HepG2 (cell line): Measurements from ENCODE around the gene ANO9. TPM values are rescaled to one million over a fixed set of nuclear protein-coding genes. Genes with fewer than 3 reads are reported as not detected.

Experiments used
- CHD2 ChIP-seq: IDR thresholded peaks from 2 replicates; pipeline ENCODE4 v1.6.1; 2011; ENCODE audit warnings: low read depth, low read length, improper control_type of control experiment
- FOXA3 ChIP-seq: IDR thresholded peaks from 2 replicates; pipeline ENCODE4 v1.6.1; 2016; ENCODE audit warnings: missing genetic modification reagents, missing compliant biosample characterization
- FOXO1 ChIP-seq: sonication (generic); formaldehyde crosslinking; IDR thresholded peaks from 2 replicates; pipeline ENCODE4 v1.4.0; 2020; ENCODE audit warnings: missing genetic modification reagents
- MTA3 ChIP-seq: sonication (generic); formaldehyde crosslinking; IDR thresholded peaks from 2 replicates; pipeline ENCODE4 v1.4.0; 2020; ENCODE audit warnings: missing genetic modification reagents
- MXI1 ChIP-seq: IDR thresholded peaks from 3 replicates; pipeline ENCODE4 v1.6.1; 2012; ENCODE audit warnings: low read depth, low read length, inconsistent platforms, borderline replicate concordance
- PHF5A ChIP-seq: IDR thresholded peaks from one replicate; pipeline ENCODE4 v1.6.1; 2018; ENCODE audit warnings: low read depth, missing genetic modification reagents; ENCODE audit not compliant: unreplicated experiment
- SMAD1 ChIP-seq: sonication (generic); formaldehyde crosslinking; IDR thresholded peaks from 2 replicates; pipeline ENCODE4 v1.4.0; 2020; ENCODE audit warnings: missing genetic modification reagents, low read depth, mild to moderate bottlenecking, borderline replicate concordance
- SNAPC4 ChIP-seq: sonication (generic); formaldehyde crosslinking; IDR thresholded peaks from 2 replicates; pipeline ENCODE4 v1.4.0; 2020; ENCODE audit warnings: mild to moderate bottlenecking, missing genetic modification reagents
- SOX13 ChIP-seq, 3 experiments: fragments of 450-650 bp in 1 of 3; sonication (generic) in 1 of 3; formaldehyde crosslinking in 1 of 3; IDR thresholded peaks in 2 of 3; conservative IDR thresholded peaks in 1 of 3; 2 replicates each; pipeline versions ENCODE4 v1.5.0 to v1.6.1; 2016 to 2020; ENCODE audit warnings: antibody characterized with exemption in 1 of 3, mild to moderate bottlenecking in 1 of 3, missing compliant biosample characterization in 1 of 3, missing genetic modification reagents in 1 of 3, moderate library complexity in 1 of 3
- TFAP4 ChIP-seq: sonication (generic); IDR thresholded peaks from 2 replicates; pipeline ENCODE4 v1.6.1; 2016; ENCODE audit warnings: low read depth, borderline replicate concordance
- TP53 ChIP-seq: sonication (generic); formaldehyde crosslinking; conservative IDR thresholded peaks from 2 replicates; pipeline ENCODE4 v1.4.0; 2020; ENCODE audit warnings: missing genetic modification reagents
- ZKSCAN8 ChIP-seq: IDR thresholded peaks from 2 replicates; pipeline ENCODE4 v1.6.1; 2016; ENCODE audit warnings: borderline replicate concordance, missing genetic modification reagents, missing compliant biosample characterization
- ZNF142 ChIP-seq: sonication (generic); formaldehyde crosslinking; IDR thresholded peaks from 2 replicates; pipeline ENCODE4 v1.4.0; 2020; ENCODE audit warnings: missing genetic modification reagents
- ZNF451 ChIP-seq: sonication (generic); formaldehyde crosslinking; IDR thresholded peaks from 2 replicates; pipeline ENCODE4 v1.5.0; 2020; ENCODE audit warnings: mild to moderate bottlenecking, missing genetic modification reagents
- ZNF674 ChIP-seq: sonication (generic); formaldehyde crosslinking; IDR thresholded peaks from 2 replicates; pipeline ENCODE4 v1.5.0; 2020; ENCODE audit warnings: low read depth, mild to moderate bottlenecking, missing genetic modification reagents
- ZNF720 ChIP-seq: sonication (generic); formaldehyde crosslinking; IDR thresholded peaks from 2 replicates; pipeline ENCODE4 v1.4.0; 2020; ENCODE audit warnings: missing genetic modification reagents
- polyA plus RNA-seq, 8 experiments: library from polyadenylated mRNA; depleted of rRNA in 3 of 8; stranded (reverse) in 7 of 8; unstranded in 1 of 8; fragments of >200 nt; fragmentation: Illumina TruSeq in 4 of 8; extraction: Trizol in 4 of 8; gene quantifications; 2 replicates each; pipeline versions ENCODE4 v1.2.1 to v1.2.3, GENCODE V29; 2011 to 2016; ENCODE audit warnings: low read depth in 4 of 8, missing spikeins in 1 of 8, mixed read lengths in 1 of 8; ENCODE audit not compliant: insufficient read depth in 1 of 8
- total RNA-seq, 5 experiments: library from RNA; depleted of rRNA; stranded (reverse); fragments of >200 nt; fragmentation: Illumina TruSeq; extraction: Trizol; gene quantifications; 2 replicates each; pipeline ENCODE4 v1.2.3, GENCODE V29; 2016; ENCODE audit warnings: low read depth in 1 of 5

Gene ANO9
- total and polyA plus RNA-seq, 2 of the 13 experiments (the other 11 are each of a cell fraction or from before 2014, with no cell fraction given), result 8.9 to 14.3 TPM

- peak; percentile 79; the same call in 1 of the 2 replicates for TF ChIP-seq SNAPC4 (CRISPR knock-in tag)
- TF ChIP-seq ZNF142 (CRISPR knock-in tag), result peak; percentile 76; the same call in 1 of the 2 replicates
- peak; percentile 46 for TF ChIP-seq PHF5A (CRISPR knock-in tag)
- peak; percentile 53 for TF ChIP-seq FOXO1
- no peak for TF ChIP-seq ZNF674 (CRISPR knock-in tag)
- peak; percentile 56 for TF ChIP-seq FOXA3 (CRISPR knock-in tag)
- peak; percentile 46; the same call in 1 of the 2 replicates for TF ChIP-seq TP53 (CRISPR knock-in tag)
- TF ChIP-seq MXI1, result peak; percentile 95
- TF ChIP-seq ZNF720, result peak; percentile 36; the same call in 1 of the 2 replicates
- no peak for TF ChIP-seq SOX13 (IDR thresholded peaks at IDR 0.05)
- TF ChIP-seq SOX13 (CRISPR knock-in tag; conservative IDR thresholded peaks at IDR 0.05 in 1 of 2, IDR thresholded peaks at IDR 0.05 in 1 of 2), result no peak; a peak in 1 of 4 replicates
- TF ChIP-seq SMAD1, result peak; percentile 73
- TF ChIP-seq ZNF451 (CRISPR knock-in tag), result peak; percentile 48; the same call in 1 of the 2 replicates
- TF ChIP-seq CHD2, result peak; percentile 57
- no peak for TF ChIP-seq ZKSCAN8 (CRISPR knock-in tag)
- no peak for TF ChIP-seq MTA3 (CRISPR knock-in tag)
- peak; percentile 23; the same call in 1 of the 2 replicates for TF ChIP-seq TFAP4
Measured at GRCh38 chr11:449889-450808, 8.3 kb upstream of the ANO9 start, which contains the start of gene PTDSS2 (continued).
